ENCODE data around the gene CERK.

Gene CERK

DNA sequence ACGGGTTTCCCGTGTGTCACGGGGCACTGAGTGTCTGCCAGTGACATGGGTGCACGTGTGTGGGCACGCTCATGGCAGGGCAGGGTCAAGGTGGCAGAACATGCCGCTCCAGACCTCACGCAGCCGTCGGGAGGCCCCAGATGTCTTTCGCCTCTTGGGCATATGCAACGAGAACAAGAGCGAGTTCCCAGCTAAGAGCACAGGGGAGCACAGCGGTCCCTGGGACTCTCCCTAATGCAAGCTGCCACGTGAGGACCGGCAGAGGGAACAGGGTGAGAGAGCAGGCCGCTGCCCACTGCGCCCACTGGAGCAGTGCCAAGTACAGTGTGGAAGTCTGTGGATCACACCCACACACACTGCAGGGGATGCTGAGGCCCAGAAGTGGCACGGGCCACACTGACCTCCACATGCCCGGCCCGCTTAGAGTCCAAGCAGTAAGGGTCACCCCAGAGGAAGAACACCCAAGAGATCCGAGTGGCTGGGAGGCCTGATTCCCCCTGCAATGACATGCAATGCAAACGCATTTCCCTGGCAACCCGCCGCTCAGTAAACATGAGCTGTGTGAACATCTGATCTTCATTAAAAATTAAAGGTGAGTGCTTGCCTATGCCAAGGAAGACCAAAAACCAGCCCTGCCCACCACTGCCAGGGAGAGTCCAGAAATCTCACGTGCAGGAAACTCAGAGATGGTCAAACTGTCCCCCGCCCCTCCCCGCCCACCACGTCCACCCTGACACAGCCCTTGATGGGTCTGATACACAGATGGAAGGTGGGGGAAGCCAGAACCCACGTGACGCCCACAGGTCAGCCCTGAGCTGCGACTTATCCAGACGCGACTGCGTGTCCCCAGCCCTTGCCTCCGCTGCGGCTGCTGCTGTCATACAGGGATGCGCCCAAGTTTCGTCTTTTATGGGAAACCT, 11.7 kb downstream of the CERK start:
- TF ChIP-seq POLR2AphosphoS5 (IDR thresholded peaks at IDR 0.05; ENCODE audit: low read depth, low read length), result no peak
- no peak for TF ChIP-seq POLR2A (IDR thresholded peaks at IDR 0.05; ENCODE audit: low read depth, low read length)
- TF ChIP-seq TAF1 (IDR thresholded peaks at IDR 0.05; ENCODE audit: borderline replicate concordance, low read depth, low read length), result no peak
- DNase-seq (ENCODE audit: insufficient read length) (no peak), FAIRE-seq (no peak)

DNA sequence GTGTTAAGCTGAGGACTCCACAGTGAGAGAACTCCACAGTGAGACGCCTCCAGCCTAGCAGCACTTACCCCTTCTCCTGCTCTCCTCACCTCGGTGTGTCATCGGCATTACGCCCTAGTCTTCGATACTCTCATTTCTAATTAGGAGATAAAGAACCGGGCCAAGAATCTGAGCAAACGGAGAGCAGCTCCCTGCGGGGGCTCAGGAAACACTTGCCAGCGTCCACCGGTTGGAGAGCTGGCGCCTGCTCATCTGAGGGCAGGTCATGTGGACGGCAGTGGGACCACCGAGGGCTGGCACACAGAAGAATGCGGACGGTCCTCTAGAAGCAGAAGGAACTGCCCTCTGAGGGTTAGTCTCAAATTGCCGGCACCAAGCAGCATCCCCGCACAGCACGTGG, 13.0 kb downstream of the CERK start:
- DNase-seq (ENCODE audit: insufficient read length), result no peak
- no peak for FAIRE-seq
- no peak for TF ChIP-seq TAF1 (IDR thresholded peaks at IDR 0.05; ENCODE audit: borderline replicate concordance, low read depth, low read length)
- TF ChIP-seq POLR2AphosphoS5 (IDR thresholded peaks at IDR 0.05; ENCODE audit: low read depth, low read length), result no peak
- no peak for TF ChIP-seq POLR2A (IDR thresholded peaks at IDR 0.05; ENCODE audit: low read depth, low read length)

DNA sequence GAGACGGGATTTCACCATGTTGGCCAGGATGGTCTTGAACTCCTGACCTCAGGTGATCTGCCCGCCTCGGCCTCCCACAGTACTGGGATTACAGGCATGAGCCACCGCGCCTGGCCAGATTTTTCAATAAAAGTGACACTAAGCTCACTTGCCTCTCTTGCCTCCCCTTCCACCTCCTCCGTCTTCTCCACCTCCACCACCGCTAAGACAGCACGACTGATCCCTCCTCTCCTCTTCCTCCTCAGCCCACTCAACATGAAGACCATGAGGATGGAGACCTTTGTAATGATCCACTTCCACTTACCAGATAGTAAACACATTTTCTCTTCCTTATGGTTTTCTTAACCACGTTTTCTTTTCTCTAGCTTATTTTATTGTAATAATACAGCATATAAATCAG, 14.2 kb downstream of the CERK start:
- no peak for FAIRE-seq
- no peak for TF ChIP-seq TAF1 (IDR thresholded peaks at IDR 0.05; ENCODE audit: borderline replicate concordance, low read depth, low read length)
- TF ChIP-seq POLR2A (IDR thresholded peaks at IDR 0.05; ENCODE audit: low read depth, low read length), result no peak
- TF ChIP-seq POLR2AphosphoS5 (IDR thresholded peaks at IDR 0.05; ENCODE audit: low read depth, low read length), result no peak
- no peak for DNase-seq (ENCODE audit: insufficient read length)

DNA sequence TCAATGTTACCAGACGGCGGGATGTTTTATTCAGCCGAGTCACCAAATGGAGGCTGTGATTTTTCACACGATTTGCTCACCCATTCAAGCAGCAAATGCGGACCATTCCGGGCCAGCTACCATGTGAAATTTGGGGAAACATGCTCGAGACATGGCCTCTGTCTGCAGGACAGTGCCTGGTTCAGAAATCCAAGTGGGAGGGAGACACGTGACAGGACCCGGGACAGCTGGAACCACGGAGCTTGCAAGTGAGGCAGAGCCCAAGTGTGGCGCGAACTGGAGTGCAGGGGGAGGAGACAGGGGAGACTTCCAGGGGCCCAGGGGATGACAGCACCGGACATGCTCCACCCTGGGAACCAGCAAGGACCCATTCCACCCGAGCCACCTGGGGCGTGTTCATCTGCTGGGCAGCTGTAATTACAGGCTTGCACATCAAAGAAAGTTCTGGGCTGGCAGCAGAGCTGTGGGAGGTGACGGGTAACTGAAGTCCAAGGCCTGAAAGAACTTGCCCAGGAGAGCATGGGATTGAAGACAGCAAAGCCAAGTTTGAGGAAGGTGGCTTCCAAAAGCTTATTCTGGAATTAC, 16.5 kb downstream of the CERK start:
- FAIRE-seq, result no peak
- no peak for DNase-seq (ENCODE audit: insufficient read length)
- TF ChIP-seq TAF1 (IDR thresholded peaks at IDR 0.05; ENCODE audit: borderline replicate concordance, low read depth, low read length) (no peak), POLR2AphosphoS5 (IDR thresholded peaks at IDR 0.05; ENCODE audit: low read depth, low read length) (no peak), POLR2A (IDR thresholded peaks at IDR 0.05; ENCODE audit: low read depth, low read length) (no peak)

DNA sequence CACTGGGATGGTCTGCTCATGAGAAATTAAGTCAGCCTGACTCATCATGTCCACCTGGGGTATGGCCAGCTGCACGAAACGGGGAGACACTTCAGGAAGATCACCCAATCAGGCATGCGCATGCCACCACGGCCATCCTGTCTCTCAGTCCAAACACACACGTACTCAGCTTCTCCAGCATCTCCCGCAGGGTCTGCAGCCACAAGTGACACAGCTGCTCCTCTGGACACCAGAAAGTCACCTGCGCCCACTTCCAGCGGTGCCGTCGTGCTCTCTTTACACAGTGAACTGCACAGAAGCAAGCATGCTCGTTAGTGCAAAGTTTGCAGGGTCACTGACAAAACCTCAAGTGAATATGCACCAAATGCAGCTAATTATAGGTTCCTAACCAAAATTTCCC, 18.1 kb downstream of the CERK start:
- TF ChIP-seq POLR2AphosphoS5 (IDR thresholded peaks at IDR 0.05; ENCODE audit: low read depth, low read length), result no peak
- TF ChIP-seq TAF1 (IDR thresholded peaks at IDR 0.05; ENCODE audit: borderline replicate concordance, low read depth, low read length), result no peak
- TF ChIP-seq POLR2A (IDR thresholded peaks at IDR 0.05; ENCODE audit: low read depth, low read length), result no peak
- peak; percentile 69 for FAIRE-seq
- no peak for DNase-seq (ENCODE audit: insufficient read length)

DNA sequence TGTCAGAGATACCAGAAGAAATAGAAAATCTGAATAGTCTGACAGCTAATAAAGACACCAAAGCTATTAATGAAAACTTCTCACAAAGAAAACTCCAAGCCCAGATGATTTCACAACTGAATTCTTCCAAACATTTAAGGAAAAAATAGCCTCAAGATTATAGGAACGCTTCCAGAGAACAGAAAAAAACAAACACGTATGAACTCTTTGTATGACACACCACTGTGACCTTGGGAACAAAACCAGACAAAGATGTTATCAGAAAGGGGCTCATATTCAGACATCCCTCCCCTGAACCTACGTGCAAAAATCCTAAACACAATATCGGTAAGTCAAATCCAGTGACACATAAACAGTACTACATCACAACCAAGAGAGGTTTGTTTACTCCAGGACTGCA, 23.5 kb downstream of the CERK start:
- no peak for TF ChIP-seq POLR2AphosphoS5 (IDR thresholded peaks at IDR 0.05; ENCODE audit: low read depth, low read length)
- no peak for TF ChIP-seq POLR2A (IDR thresholded peaks at IDR 0.05; ENCODE audit: low read depth, low read length)
- TF ChIP-seq TAF1 (IDR thresholded peaks at IDR 0.05; ENCODE audit: borderline replicate concordance, low read depth, low read length), result no peak
- DNase-seq (ENCODE audit: insufficient read length) (no peak), FAIRE-seq (no peak)

DNA sequence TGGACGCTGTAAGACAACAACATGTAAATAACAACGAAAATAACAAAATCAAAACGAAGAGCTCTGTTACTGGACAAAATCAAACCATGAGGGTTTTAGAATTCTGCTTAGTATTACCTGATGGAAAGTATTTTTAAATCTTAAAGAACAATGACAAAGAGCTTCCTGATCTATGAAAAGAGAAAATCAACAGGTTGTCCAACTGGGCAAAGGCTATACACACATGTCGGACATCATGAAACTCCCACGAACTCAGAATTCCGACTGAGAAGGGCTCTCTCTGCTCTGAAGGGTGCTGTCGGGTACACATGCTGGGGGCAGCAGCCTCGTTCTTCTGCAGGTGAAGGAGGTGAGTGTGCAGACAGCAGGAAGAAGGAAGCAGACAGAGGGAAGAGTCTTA, 25.8 kb downstream of the CERK start:
- no peak for FAIRE-seq
- TF ChIP-seq POLR2AphosphoS5 (IDR thresholded peaks at IDR 0.05; ENCODE audit: low read depth, low read length) (no peak), TAF1 (IDR thresholded peaks at IDR 0.05; ENCODE audit: borderline replicate concordance, low read depth, low read length) (no peak), POLR2A (IDR thresholded peaks at IDR 0.05; ENCODE audit: low read depth, low read length) (no peak)
- DNase-seq (ENCODE audit: insufficient read length), result no peak

DNA sequence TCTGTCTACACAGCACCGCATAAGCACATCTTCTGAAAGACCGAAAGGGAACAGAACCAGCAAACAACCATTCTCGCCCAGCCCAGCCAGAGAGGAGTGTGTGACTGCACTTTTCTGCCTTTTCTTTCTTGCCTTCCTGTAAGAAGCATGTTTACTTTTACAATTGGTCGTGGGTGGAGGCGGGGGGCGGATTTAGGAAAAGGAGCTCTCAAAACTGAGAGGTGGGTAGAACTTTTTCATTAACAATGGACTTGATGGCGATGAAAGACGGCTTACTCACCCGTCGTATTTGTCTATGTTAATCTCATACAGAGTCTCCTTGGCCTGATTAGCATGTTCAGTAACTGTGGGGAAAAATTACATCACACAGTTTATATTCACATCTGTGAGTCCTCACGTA, 27.2 kb downstream of the CERK start:
- FAIRE-seq, result no peak
- DNase-seq (ENCODE audit: insufficient read length), result no peak
- TF ChIP-seq TAF1 (IDR thresholded peaks at IDR 0.05; ENCODE audit: borderline replicate concordance, low read depth, low read length) (no peak), POLR2AphosphoS5 (IDR thresholded peaks at IDR 0.05; ENCODE audit: low read depth, low read length) (no peak), POLR2A (IDR thresholded peaks at IDR 0.05; ENCODE audit: low read depth, low read length) (no peak)

DNA sequence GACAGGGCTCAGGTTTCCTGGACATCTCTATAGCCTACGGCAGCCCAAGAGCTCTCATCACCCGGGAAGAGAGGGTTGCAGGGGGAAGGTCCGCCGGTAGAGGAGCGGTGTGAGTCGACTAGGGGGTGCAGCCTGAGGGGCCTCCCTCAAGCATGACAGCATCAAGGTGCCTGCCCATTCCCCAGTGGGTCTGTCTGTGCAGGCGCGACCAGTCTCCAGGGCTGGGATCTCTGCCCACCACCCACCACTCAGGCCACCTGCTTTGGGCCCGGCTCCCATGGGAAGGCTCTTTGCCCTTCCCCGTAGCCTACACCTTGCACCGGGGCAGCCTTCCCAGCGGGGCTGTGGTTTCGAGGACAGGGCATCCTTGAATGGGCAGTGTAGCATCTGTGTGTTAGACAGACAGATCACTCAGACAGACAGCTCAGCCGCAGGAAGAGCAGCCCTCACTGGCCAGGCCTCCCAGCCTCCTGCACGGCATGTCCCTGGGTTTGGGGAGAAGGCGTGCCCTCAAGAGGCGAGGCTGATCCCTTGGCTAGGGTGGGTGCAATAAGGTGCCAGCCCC, 29.2 kb downstream of the CERK start:
- no peak for DNase-seq (ENCODE audit: insufficient read length)
- no peak for TF ChIP-seq TAF1 (IDR thresholded peaks at IDR 0.05; ENCODE audit: borderline replicate concordance, low read depth, low read length)
- TF ChIP-seq POLR2A (IDR thresholded peaks at IDR 0.05; ENCODE audit: low read depth, low read length), result no peak
- TF ChIP-seq POLR2AphosphoS5 (IDR thresholded peaks at IDR 0.05; ENCODE audit: low read depth, low read length), result no peak
- FAIRE-seq, result no peak

DNA sequence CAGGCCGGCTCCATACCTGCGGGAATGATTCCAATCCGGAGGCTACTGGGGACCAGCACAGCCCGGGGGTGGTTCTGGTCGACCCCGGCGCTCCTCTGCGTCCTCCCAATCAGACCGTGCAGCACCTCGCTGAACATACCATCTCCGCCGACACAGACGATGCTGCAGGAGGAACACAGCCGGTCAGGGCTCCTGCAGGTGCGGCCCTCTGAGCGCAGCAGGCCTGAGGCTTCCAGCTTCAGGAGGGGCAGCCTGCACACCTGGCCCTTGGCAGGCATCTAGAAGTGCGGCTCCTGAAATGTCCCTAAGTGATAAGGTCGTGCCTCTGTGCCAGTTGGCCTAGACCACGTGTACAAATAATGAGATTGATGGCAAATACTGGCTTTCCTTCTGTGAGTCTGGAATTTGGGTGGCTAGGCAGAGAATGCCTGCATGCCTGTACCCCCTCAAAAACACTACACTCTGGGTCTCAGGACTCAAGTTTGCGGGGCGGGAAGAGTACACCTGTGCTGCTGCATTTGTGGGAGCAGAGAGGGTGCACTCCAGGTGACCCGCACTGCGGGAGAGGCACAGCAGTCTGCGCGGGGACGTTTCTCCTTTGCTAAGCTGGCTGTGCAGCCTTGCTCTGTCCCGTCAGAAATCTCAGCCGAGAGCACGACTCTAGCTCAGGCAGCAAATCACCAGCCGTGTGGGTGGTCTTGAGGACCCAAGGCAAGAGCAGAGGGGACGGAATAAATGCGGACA, 30.1 kb downstream of the CERK start:
- TF ChIP-seq TAF1 (IDR thresholded peaks at IDR 0.05; ENCODE audit: borderline replicate concordance, low read depth, low read length), result no peak
- no peak for TF ChIP-seq POLR2A (IDR thresholded peaks at IDR 0.05; ENCODE audit: low read depth, low read length)
- no peak for TF ChIP-seq POLR2AphosphoS5 (IDR thresholded peaks at IDR 0.05; ENCODE audit: low read depth, low read length)
- FAIRE-seq (no peak), DNase-seq (ENCODE audit: insufficient read length) (no peak)

DNA sequence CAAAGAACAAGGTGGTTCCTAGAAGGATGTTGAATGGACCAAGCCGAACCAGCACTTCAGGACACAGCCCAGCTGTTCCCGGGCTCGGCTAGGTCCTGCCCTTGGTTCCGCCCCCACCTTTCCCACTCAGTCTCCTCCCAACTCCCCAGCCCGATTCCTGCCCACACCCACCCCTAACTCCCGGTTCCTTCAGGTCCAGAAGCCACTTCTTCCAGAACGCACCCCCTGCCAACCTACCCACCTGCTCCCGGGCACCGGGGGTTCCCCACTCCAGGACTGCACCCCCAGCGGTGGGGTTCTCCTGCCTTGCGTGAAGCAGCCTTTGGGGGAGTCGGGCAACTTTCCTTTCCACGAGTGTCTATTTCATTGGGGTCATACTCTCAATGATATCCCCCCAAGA, 30.7 kb downstream of the CERK start:
- DNase-seq (ENCODE audit: insufficient read length), result no peak
- no peak for TF ChIP-seq POLR2A (IDR thresholded peaks at IDR 0.05; ENCODE audit: low read depth, low read length)
- no peak for FAIRE-seq

Data from GM12892 (cell line).